AG10803 (cell line): Measurements from ENCODE around the gene UQCRHL.
"Not testable (repeated sequence)": the region's sequence is repeated elsewhere in the genome, so short reads cannot be mapped to it uniquely, and the experiment has no call there.

ENCODE experiments used
- DNase-seq: peaks from one replicate; pipeline ENCODE4 v3.0.0; 2010; ENCODE audit warnings: low read depth
- H3K4me3 ChIP-seq: 2 replicates; pipeline ENCODE4 v1.5.1; 2011; ENCODE audit warnings: mild to moderate bottlenecking, low read length, control low read depth
- CTCF ChIP-seq: conservative IDR thresholded peaks from 2 replicates; pipeline ENCODE4 v1.5.1; 2011; ENCODE audit warnings: mild to moderate bottlenecking, low read length, control low read depth, inconsistent platforms

Gene UQCRHL

DNA sequence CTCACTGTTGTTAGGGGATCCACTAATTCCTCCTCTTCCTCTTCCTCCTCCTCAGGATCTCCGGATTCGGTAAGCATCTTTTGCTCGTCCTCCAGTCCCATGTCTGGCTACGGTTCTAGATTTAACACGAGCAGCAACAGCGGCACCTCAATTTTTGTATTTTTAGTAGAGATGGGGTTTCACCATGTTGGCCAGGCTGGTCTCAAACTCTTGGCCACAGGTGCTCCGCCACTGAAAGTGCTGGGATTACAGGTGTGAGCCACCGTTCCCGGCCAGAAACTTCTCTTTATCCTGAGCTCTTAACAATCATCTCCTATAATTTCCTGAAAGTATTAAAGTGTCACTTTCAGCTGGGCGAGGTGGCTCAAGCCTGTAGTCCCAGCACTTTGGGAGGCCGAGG lies at the start of gene UQCRHL:
UQCRHL (minus strand) TSS at position 101 of the 400 bp plus-strand sequence; CDS start at position 101, 0 bp downstream.
- H3K4me3 ChIP-seq, DNase-seq: not testable (repeated sequence)

- TF ChIP-seq CTCF: no peak
- no peak overlapping the region for H3K4me3 ChIP-seq
- DNase-seq: no peak
Observed at GRCh38 chr1:15856888-15857287, 49.4 kb upstream of the UQCRHL start.

DNA sequence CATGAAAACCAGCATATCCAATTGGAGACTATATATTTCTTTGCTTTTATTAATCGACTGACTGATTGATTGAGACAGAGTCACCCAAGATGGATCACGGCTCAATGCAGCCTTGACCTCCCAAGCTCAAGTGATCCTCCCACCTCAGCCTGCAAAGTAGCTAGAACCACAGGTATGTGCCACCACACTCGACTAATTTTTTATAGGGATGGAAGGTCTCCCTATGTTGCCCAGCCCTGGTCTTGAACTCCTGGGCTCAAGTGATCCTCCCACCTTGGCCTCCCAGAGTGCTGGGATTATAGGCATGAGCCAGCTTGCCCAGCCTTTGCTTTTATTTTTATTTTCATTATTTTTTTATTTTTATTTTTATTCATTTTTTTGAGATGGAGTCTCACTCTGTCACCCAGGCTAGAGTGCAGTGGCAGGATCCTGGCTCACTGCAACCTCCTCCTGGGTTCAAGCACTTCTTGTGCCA lies 45.4 kb upstream of the UQCRHL start:
- DNase-seq: no peak
- no peak overlapping the region for H3K4me3 ChIP-seq
- no peak for TF ChIP-seq CTCF

- no peak overlapping the region for H3K4me3 ChIP-seq
- no peak for DNase-seq
- no peak for TF ChIP-seq CTCF
Observed at GRCh38 chr1:15852036-15852827, 44.8 kb upstream of the UQCRHL start.

DNA sequence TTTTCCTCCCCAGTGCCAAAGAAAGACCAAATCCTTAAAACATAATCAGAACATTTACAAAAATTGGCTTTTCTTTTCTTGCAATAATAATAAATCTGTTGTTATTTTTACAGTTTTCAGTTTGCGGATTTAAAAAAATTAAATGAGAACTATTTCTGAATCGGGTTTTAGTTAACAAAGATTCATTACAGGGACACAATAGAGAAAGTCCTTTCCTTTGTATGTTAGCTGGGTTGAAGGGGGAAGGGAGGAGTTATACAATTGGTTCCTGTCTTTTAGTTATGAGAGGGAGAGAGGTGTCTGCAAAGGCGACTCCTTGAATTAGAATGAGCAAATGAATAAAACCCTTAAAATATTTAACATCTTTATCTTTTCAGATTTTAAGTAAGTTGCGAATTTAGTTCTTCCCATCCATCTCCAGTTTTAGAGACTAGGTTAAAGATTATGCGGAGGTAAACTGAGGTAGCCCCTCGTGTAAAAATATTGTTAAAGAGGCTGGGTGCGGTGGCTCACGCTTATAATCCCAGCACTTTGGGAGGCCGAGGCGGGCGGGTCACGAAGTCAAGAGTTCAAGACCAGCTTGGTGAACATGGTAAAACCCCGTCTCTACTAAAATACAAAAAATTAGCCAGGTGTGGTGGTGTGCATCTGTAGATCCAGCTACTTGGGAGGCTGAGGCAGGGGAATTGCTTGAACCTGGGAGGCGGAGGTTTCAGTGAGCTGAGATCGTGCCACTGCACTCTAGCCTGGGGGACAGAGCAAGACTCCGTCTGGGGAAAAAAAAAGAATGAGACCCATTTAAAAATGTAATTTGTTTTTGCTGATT lies 44.0 kb upstream of the UQCRHL start:
- no peak for TF ChIP-seq CTCF
- no peak overlapping the region for H3K4me3 ChIP-seq
- DNase-seq: no peak

DNA sequence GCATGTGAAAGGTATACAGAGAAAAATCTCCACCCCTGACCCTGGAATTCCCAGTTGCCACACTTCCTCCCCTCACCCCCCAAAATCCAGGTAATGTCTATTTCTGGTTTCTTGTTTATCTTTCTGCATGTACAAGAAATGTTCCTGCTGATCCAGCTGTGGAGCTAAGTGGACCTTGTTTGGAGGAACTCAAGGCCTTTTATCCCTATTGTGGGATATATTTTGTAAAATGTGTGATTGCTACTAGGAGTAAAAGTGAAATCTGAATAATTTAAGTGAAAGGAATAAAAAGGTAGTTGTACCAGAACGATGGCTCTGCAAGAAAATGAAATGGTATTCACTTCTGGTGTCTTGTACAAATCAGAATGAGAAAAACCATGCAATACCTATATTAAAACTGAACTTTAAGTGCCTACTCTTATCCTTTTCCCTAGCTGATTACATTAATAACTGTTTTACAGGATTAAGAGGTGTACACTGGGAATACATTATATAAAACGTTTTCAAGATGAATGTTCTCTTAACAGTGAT lies 43.1 kb upstream of the UQCRHL start:
- H3K4me3 ChIP-seq: peak overlapping the region; percentile 92
- DNase-seq: no peak
- no peak for TF ChIP-seq CTCF

DNA sequence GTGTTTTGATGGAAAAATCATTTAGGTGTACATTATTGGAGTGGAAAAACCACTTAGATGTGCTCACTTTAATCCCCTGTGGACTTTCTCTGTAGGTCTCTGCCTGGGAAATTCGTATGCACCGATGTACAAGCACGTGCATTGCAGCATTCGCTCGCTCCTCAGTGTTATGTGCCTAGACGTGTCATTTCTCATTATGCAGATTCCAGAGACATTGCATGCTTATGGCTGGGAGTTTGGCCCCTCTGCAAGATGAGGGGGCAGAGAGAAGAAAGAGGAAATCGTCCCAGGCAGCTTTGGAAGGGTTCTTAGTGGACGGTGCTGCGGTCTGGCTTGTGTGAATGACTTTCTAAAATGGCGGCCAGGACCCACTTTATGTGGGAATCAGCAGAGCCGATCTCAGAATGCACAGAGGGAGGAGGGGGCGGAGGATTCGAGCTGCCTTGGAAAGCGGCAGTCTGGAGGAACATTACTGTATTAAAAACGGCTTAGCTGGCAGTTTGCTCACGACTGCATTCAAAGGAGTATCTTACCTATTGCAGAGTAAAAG lies 42.4 kb upstream of the UQCRHL start:
- H3K4me3 ChIP-seq: peak overlapping the region; percentile 92
- no peak for TF ChIP-seq CTCF
- peak; percentile 39 for DNase-seq
